ENCODE results near the gene AHRR.
A peak's percentile ranks its signal among the peaks of the same experiment; 100 is the strongest.
"Not testable (repeated sequence)": the region's sequence is repeated elsewhere in the genome, so short reads cannot be mapped to it uniquely, and the experiment has no call there.

Gene AHRR

GRCh38 chr5:368183-369084 is 46.9 kb downstream of the AHRR start:
- DNase-seq (ENCODE audit: low read depth) = no peak

- no peak for DNase-seq (ENCODE audit: low read depth)
Measured at GRCh38 chr5:369151-369868, 47.8 kb downstream of the AHRR start.

- not testable (repeated sequence) for DNase-seq (ENCODE audit: low read depth)
Measured at GRCh38 chr5:369869-370236, 48.3 kb downstream of the AHRR start.

- DNase-seq (ENCODE audit: low read depth) = no peak
Measured at GRCh38 chr5:370311-370958, 48.9 kb downstream of the AHRR start.

GRCh38 chr5:370959-371810 is 49.7 kb downstream of the AHRR start:
- DNase-seq (ENCODE audit: low read depth) = no peak

- DNase-seq (ENCODE audit: low read depth) = no peak
Measured at GRCh38 chr5:371811-372555, 50.5 kb downstream of the AHRR start.

- no peak for DNase-seq (ENCODE audit: low read depth)
Measured at GRCh38 chr5:372556-372995, 51.1 kb downstream of the AHRR start.

- DNase-seq (ENCODE audit: low read depth) = no peak
Measured at GRCh38 chr5:372996-373709, 51.6 kb downstream of the AHRR start.

GRCh38 chr5:373710-374602 is 52.4 kb downstream of the AHRR start:
- peak; percentile 44 for DNase-seq (ENCODE audit: low read depth)

GRCh38 chr5:374631-375335 is 53.3 kb downstream of the AHRR start:
- no peak for DNase-seq (ENCODE audit: low read depth)

- DNase-seq (ENCODE audit: low read depth) = no peak
Measured at GRCh38 chr5:375336-375920, 53.9 kb downstream of the AHRR start.

- no peak for DNase-seq (ENCODE audit: low read depth)
Measured at GRCh38 chr5:375921-376798, 54.6 kb downstream of the AHRR start.

- DNase-seq (ENCODE audit: low read depth) = no peak
Measured at GRCh38 chr5:376799-377325, 55.3 kb downstream of the AHRR start.

GRCh38 chr5:377326-377981 is 55.9 kb downstream of the AHRR start:
- no peak for DNase-seq (ENCODE audit: low read depth)

- no peak for DNase-seq (ENCODE audit: low read depth)
Measured at GRCh38 chr5:378301-378891, 56.9 kb downstream of the AHRR start.
